ENCODE measurements around the gene OXSM. TPM values are rescaled to one million over a fixed set of nuclear protein-coding genes. Genes with fewer than 3 reads are reported as not detected.

The OXSM gene
- total RNA-seq, 6 experiments from 2014 or later = 6.5 to 12.2 (median 7.8) TPM

DNA sequence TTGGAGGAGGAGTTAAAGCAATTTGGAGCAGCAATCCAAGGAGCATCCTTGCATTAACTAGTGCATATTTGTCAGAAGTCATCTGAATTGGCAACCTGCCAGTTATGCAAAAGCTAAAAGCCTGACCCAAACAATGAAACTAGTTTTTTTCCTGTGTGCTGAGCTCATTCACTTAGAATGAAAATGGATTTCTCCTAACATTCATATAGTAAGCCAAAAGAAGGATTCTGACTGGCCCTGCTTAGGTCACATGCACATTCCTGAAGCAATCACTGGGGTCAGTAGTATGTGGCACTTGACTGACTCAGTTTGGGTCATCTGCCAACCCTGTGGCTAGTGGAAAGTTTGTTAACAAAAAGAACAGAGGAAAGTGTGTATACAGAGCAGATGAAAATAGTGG lies 30.5 kb downstream of the OXSM start:
- no peaks in the 10 kb centered on the region for H3K36me3 Mint-ChIP-seq (ENCODE audit: low read depth)
- H3K27ac Mint-ChIP-seq = peak overlapping the region; percentile 87
- peak; percentile 98 for DNase-seq
- no peaks in the 10 kb centered on the region for H3K9me3 Mint-ChIP-seq
- H3K4me3 Mint-ChIP-seq = peak overlapping the region; percentile 24; the same call in 1 of the 2 replicates
- peaks cover under 1% of the 10 kb centered on the region for H3K27me3 Mint-ChIP-seq (ENCODE audit: insufficient read depth)
- TF ChIP-seq, protein P1, sequence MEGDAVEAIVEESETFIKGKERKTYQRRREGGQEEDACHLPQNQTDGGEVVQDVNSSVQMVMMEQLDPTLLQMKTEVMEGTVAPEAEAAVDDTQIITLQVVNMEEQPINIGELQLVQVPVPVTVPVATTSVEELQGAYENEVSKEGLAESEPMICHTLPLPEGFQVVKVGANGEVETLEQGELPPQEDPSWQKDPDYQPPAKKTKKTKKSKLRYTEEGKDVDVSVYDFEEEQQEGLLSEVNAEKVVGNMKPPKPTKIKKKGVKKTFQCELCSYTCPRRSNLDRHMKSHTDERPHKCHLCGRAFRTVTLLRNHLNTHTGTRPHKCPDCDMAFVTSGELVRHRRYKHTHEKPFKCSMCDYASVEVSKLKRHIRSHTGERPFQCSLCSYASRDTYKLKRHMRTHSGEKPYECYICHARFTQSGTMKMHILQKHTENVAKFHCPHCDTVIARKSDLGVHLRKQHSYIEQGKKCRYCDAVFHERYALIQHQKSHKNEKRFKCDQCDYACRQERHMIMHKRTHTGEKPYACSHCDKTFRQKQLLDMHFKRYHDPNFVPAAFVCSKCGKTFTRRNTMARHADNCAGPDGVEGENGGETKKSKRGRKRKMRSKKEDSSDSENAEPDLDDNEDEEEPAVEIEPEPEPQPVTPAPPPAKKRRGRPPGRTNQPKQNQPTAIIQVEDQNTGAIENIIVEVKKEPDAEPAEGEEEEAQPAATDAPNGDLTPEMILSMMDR (IDR thresholded peaks at IDR 0.05) = no peak
- peaks cover 17% of the 10 kb centered on the region for H3K4me1 Mint-ChIP-seq (ENCODE audit: low read depth)

GRCh38 chr3:25820816-25821486 lies 31.1 kb downstream of the OXSM start:
- no peak for DNase-seq
- no peaks in the 10 kb centered on the region; the same call in 1 of the 2 replicates for H3K27me3 Mint-ChIP-seq (ENCODE audit: insufficient read depth)
- H3K36me3 Mint-ChIP-seq (ENCODE audit: low read depth) = no peaks in the 10 kb centered on the region
- H3K9me3 Mint-ChIP-seq = no peaks in the 10 kb centered on the region
- peaks cover 17% of the 10 kb centered on the region for H3K4me1 Mint-ChIP-seq (ENCODE audit: low read depth)
- TF ChIP-seq, protein P1 (IDR thresholded peaks at IDR 0.05) = no peak
- H3K27ac Mint-ChIP-seq = peak overlapping the region; percentile 87
- H3K4me3 Mint-ChIP-seq = peak overlapping the region; percentile 24

DNA sequence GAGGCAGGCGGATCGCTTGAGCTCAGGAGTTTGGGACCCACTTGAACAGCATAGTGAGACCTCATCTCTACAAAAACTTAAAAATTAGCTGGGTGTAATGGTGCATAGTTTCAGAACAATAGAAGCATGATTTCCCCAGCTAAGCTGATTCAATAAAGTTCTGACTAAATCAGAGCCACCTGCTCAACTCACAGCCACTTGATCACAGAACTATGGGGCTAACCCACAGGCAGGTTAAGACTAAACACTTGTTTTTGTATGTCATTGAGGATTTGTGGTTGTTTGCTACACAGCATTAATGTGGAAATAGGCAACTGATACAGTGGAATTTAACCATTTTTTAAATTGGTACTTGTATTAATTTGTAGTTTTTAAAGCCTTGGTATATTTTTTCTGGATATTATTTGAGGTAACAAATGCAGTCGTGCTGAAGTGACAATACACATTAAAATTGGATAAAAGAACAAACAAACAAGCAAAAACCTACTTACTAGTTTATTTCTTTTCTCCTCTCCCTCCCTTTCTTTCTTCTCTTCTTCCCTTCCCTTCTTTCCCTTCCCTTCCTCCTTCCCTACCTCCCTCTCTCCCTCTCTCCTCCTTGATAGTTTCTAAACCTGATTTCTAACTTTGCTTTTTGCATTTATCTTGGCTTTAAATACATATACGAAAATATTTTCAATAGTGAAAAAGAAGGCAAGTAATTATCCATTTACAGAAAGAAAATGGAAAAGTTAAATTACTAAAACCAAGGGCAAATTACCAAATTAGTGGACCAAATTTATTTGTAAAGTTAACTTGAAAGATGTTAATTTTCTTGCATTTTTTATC lies 32.1 kb downstream of the OXSM start:
- Mint-ChIP-seq H3K36me3 (ENCODE audit: low read depth) (no peaks in the 10 kb centered on the region), H3K4me3 (no peak overlapping the region), H3K27ac (no peak overlapping the region), H3K4me1 (ENCODE audit: low read depth) (peaks cover 17% of the 10 kb centered on the region), H3K27me3 (ENCODE audit: insufficient read depth) (peaks cover 2% of the 10 kb centered on the region; the same call in 1 of the 2 replicates), H3K9me3 (no peaks in the 10 kb centered on the region)
- TF ChIP-seq, protein P1 (IDR thresholded peaks at IDR 0.05) = no peak
- no peak for DNase-seq

- no peaks in the 10 kb centered on the region for H3K9me3 Mint-ChIP-seq
- no peak for DNase-seq
- H3K27ac Mint-ChIP-seq = no peak overlapping the region
- H3K4me1 Mint-ChIP-seq (ENCODE audit: low read depth) = peaks cover 17% of the 10 kb centered on the region
- no peak overlapping the region for H3K4me3 Mint-ChIP-seq
- no peaks in the 10 kb centered on the region for H3K36me3 Mint-ChIP-seq (ENCODE audit: low read depth)
- TF ChIP-seq, protein P1 (IDR thresholded peaks at IDR 0.05) = no peak
- peaks cover 2% of the 10 kb centered on the region; the same call in 1 of the 2 replicates for H3K27me3 Mint-ChIP-seq (ENCODE audit: insufficient read depth)
Observed at GRCh38 chr3:25823314-25823713, 33.4 kb downstream of the OXSM start.

DNA sequence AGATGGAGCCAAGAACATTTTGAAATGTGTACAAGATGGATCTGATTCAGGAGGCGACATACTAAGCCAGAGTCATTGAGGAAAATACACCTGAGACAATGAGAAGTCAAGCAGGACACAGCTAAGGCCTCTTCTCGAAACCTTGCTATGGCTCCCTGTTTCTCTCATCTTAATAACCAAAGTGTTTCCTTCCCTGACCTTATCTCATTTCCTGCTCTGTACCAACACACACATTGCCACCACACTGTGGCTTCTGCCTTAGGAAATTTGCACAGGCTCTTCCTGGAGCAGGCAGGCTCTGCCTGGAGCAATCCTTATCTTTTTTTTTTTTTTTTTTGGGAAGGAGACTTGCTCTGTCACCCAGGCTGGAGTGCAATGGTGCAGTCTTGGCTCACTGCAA lies 36.6 kb downstream of the OXSM start:
- no peak overlapping the region for H3K4me3 Mint-ChIP-seq
- DNase-seq = no peak
- TF ChIP-seq, protein P1 (IDR thresholded peaks at IDR 0.05) = no peak
- H3K36me3 Mint-ChIP-seq (ENCODE audit: low read depth) = no peaks in the 10 kb centered on the region
- peaks cover 2% of the 10 kb centered on the region; the same call in 1 of the 2 replicates for H3K27me3 Mint-ChIP-seq (ENCODE audit: insufficient read depth)
- H3K4me1 Mint-ChIP-seq (ENCODE audit: low read depth) = no peaks in the 10 kb centered on the region; the same call in 1 of the 2 replicates
- H3K9me3 Mint-ChIP-seq = no peaks in the 10 kb centered on the region
- no peak overlapping the region for H3K27ac Mint-ChIP-seq
